Measurements from ENCODE around the gene TEKT1. TPM values are rescaled to one million over a fixed set of nuclear protein-coding genes. Genes with fewer than 3 reads are reported as not detected.
"Not testable (repeated sequence)": the region's sequence is repeated elsewhere in the genome, so short reads cannot be mapped to it uniquely, and the experiment has no call there.

The TEKT1 gene
- total and polyA plus RNA-seq, 4 donors = 0.15 TPM; not detected in 3

DNA sequence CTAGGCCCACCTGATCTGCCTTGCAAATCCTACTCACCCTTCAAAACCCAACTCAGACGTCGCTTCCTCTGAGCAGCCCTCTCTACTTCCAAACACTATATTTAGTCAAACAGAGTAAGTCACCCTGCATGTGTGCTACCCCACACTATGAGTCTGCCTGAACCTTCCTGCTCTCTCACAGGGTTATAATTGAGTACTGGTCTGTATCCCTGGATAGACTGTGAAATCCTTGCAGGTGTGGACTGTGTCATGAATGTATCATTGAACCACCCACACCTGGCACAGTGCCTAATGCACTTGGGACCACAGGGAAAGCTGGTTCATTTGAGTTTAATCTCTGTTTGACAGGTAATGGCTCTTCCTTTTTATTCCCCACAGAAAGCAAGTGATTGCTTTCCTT, 52.1 kb downstream of the TEKT1 start (continued):
- no peak for TF ChIP-seq GABPA (IDR thresholded peaks at IDR 0.05 in 1 of 2, conservative IDR thresholded peaks at IDR 0.05 in 1 of 2)

DNA sequence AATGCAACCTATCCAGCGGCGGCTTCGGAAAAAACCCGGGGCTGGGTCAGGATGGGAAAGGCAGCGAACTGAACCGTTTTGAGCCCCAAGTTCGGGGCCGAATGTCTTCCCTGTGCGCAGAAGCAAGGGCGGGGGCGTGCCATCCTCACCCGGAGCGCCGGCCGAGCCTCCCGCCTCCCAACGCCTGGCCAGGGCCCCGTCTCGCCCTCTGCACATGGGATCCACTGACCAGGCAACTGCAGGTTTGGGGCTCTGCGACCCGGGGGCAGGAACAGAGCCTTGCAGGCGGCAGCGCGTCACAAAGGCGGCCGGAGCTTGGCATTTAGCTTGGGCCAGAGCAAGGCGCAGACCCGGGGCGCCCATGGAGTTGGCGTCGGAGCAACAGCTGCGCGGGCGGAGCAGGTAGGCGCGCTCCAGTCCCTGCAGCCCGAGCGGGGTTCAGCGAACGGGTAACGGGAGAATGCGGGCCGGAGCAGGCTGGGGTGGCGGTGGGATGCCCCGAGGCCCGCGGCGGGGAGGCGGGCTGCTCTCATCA, 55.6 kb downstream of the TEKT1 start, which contains the start of gene FBXO39:
Gene FBXO39 (plus strand): TSS at position 345 of the 535 bp plus-strand sequence. CDS start 3,654 bp downstream, outside the sequence.
- Histone ChIP-seq H3K4me3 (ENCODE audit: low read depth in 1 of 3, low read length in 3 of 3) (peak within 1 kb of the TSS in 1 of 3 donors; percentile 8), H3K27ac (ENCODE audit: low read depth in 1 of 2, low read length in 2 of 2) (no peak within 1 kb of the TSS), H3K4me1 (ENCODE audit: control insufficient read depth in 4 of 4, insufficient read depth in 4 of 4, low read length in 3 of 4) (peaks cover 3 to 19% (median 10%) of the 10 kb centered on the region in 4 donors), H3K27me3 (ENCODE audit: control insufficient read depth in 4 of 4, insufficient read depth in 4 of 4, low read length in 3 of 4) (no peaks in the 10 kb centered on the region), H3K36me3 (ENCODE audit: control insufficient read depth in 4 of 4, insufficient read depth in 3 of 4, low read depth in 1 of 4, low read length in 3 of 4) (peaks cover 12 to 30% (median 30%) of the 10 kb centered on the region in 4 donors), H3K9ac (ENCODE audit: low read depth in 1 of 2, low read length in 2 of 2) (no peak within 1 kb of the TSS), H3K9me3 (ENCODE audit: control insufficient read depth in 4 of 4, low read length in 3 of 4) (peaks cover 0 to 9% (median 2%) of the 10 kb centered on the region in 4 donors)
- TF ChIP-seq FOXA2 (IDR thresholded peaks at IDR 0.05) (no peak), JUND (IDR thresholded peaks at IDR 0.05) (no peak), RAD21 (IDR thresholded peaks at IDR 0.05) (no peak), SP1 (IDR thresholded peaks at IDR 0.05) (no peak), YY1 (IDR thresholded peaks at IDR 0.05) (no peak), HNF4A (conservative IDR thresholded peaks at IDR 0.05) (no peak), EGR1 (IDR thresholded peaks at IDR 0.05; ENCODE audit: low read depth in 2 of 2) (no peak), RXRA (IDR thresholded peaks at IDR 0.05) (no peak), FOXA1 (IDR thresholded peaks at IDR 0.05) (no peak), NR2F2 (IDR thresholded peaks at IDR 0.05) (no peak), TAF1 (conservative IDR thresholded peaks at IDR 0.05) (no peak), GABPA (IDR thresholded peaks at IDR 0.05 in 1 of 2, conservative IDR thresholded peaks at IDR 0.05 in 1 of 2) (no peak)
- TF ChIP-seq, protein P1, sequence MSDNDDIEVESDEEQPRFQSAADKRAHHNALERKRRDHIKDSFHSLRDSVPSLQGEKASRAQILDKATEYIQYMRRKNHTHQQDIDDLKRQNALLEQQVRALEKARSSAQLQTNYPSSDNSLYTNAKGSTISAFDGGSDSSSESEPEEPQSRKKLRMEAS (IDR thresholded peaks at IDR 0.05) = no peak
- TF ChIP-seq, protein P2, sequence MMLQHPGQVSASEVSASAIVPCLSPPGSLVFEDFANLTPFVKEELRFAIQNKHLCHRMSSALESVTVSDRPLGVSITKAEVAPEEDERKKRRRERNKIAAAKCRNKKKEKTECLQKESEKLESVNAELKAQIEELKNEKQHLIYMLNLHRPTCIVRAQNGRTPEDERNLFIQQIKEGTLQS (IDR thresholded peaks at IDR 0.05) = no peak
- TF ChIP-seq, protein P3, sequence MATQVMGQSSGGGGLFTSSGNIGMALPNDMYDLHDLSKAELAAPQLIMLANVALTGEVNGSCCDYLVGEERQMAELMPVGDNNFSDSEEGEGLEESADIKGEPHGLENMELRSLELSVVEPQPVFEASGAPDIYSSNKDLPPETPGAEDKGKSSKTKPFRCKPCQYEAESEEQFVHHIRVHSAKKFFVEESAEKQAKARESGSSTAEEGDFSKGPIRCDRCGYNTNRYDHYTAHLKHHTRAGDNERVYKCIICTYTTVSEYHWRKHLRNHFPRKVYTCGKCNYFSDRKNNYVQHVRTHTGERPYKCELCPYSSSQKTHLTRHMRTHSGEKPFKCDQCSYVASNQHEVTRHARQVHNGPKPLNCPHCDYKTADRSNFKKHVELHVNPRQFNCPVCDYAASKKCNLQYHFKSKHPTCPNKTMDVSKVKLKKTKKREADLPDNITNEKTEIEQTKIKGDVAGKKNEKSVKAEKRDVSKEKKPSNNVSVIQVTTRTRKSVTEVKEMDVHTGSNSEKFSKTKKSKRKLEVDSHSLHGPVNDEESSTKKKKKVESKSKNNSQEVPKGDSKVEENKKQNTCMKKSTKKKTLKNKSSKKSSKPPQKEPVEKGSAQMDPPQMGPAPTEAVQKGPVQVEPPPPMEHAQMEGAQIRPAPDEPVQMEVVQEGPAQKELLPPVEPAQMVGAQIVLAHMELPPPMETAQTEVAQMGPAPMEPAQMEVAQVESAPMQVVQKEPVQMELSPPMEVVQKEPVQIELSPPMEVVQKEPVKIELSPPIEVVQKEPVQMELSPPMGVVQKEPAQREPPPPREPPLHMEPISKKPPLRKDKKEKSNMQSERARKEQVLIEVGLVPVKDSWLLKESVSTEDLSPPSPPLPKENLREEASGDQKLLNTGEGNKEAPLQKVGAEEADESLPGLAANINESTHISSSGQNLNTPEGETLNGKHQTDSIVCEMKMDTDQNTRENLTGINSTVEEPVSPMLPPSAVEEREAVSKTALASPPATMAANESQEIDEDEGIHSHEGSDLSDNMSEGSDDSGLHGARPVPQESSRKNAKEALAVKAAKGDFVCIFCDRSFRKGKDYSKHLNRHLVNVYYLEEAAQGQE (IDR thresholded peaks at IDR 0.05) = no peak
- TF ChIP-seq, protein P4, sequence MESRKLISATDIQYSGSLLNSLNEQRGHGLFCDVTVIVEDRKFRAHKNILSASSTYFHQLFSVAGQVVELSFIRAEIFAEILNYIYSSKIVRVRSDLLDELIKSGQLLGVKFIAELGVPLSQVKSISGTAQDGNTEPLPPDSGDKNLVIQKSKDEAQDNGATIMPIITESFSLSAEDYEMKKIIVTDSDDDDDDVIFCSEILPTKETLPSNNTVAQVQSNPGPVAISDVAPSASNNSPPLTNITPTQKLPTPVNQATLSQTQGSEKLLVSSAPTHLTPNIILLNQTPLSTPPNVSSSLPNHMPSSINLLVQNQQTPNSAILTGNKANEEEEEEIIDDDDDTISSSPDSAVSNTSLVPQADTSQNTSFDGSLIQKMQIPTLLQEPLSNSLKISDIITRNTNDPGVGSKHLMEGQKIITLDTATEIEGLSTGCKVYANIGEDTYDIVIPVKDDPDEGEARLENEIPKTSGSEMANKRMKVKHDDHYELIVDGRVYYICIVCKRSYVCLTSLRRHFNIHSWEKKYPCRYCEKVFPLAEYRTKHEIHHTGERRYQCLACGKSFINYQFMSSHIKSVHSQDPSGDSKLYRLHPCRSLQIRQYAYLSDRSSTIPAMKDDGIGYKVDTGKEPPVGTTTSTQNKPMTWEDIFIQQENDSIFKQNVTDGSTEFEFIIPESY (IDR thresholded peaks at IDR 0.05) = no peak
- TF ChIP-seq, protein P5, sequence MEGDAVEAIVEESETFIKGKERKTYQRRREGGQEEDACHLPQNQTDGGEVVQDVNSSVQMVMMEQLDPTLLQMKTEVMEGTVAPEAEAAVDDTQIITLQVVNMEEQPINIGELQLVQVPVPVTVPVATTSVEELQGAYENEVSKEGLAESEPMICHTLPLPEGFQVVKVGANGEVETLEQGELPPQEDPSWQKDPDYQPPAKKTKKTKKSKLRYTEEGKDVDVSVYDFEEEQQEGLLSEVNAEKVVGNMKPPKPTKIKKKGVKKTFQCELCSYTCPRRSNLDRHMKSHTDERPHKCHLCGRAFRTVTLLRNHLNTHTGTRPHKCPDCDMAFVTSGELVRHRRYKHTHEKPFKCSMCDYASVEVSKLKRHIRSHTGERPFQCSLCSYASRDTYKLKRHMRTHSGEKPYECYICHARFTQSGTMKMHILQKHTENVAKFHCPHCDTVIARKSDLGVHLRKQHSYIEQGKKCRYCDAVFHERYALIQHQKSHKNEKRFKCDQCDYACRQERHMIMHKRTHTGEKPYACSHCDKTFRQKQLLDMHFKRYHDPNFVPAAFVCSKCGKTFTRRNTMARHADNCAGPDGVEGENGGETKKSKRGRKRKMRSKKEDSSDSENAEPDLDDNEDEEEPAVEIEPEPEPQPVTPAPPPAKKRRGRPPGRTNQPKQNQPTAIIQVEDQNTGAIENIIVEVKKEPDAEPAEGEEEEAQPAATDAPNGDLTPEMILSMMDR (IDR thresholded peaks at IDR 0.05; ENCODE audit: low read depth, low read length, missing input control) = no peak
- WGBS = 8% methylated on average over 49 of the region's 49 CpGs
- DNase-seq (ENCODE audit: low spot score) = no peak

DNA sequence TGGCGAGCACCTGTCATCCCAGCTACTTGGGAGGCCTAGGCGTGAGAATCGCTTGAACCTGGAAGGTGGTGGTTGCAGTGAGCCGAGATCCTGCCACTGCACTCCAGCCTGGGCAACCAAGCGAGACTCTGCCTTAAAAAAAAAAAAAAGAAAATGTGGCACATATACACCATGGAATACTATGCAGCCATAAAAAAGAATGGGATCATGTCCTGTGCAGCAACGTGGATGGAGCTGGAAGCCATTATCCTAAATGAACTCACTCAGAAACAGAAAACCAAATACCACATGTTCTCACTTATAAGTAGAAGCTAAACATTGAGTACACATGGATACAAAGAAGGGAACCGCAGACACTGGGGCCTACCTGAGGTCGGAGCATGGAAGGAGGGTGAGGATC, 56.6 kb downstream of the TEKT1 start:
- WGBS = 97% methylated on average over 8 of the region's 8 CpGs
- not testable (repeated sequence) for H3K9ac ChIP-seq (ENCODE audit: low read depth in 1 of 2, low read length in 2 of 2); H3K27ac ChIP-seq (ENCODE audit: low read depth in 1 of 2, low read length in 2 of 2); H3K27me3 ChIP-seq (ENCODE audit: control insufficient read depth in 4 of 4, insufficient read depth in 4 of 4, low read length in 3 of 4); H3K4me3 ChIP-seq (ENCODE audit: low read depth in 1 of 3, low read length in 3 of 3); DNase-seq (ENCODE audit: low spot score); H3K9me3 ChIP-seq (ENCODE audit: control insufficient read depth in 4 of 4, low read length in 3 of 4)
- H3K4me1 ChIP-seq (ENCODE audit: control insufficient read depth in 4 of 4, insufficient read depth in 4 of 4, low read length in 3 of 4) = peaks cover 3 to 17% (median 10%) of the 10 kb centered on the region in 4 donors
- H3K36me3 ChIP-seq (ENCODE audit: control insufficient read depth in 4 of 4, insufficient read depth in 3 of 4, low read depth in 1 of 4, low read length in 3 of 4) = peaks cover 17 to 41% (median 40%) of the 10 kb centered on the region in 4 donors

Measured in liver (tissue), 9 donors.